Body of pancreas (tissue), 4 donors: Measurements from ENCODE around the gene FTCD.

Experiments
- POLR2A ChIP-seq, 3 donors: fragments of 450-650 bp; IDR thresholded peaks; one replicate each; pipeline ENCODE4 v1.6.1; 2016; ENCODE audit warnings: antibody characterized with exemption in 3 of 3, mild to moderate bottlenecking in 2 of 3
- TF ChIP-seq, protein P1 (sequence below), 7 experiments: fragments of 450-650 bp in 4 of 7; fragments of 200-600 bp in 3 of 7; sonication (generic) in 3 of 7; IDR thresholded peaks; one replicate each; pipeline ENCODE4 v1.5.1; 2016 to 2019; ENCODE audit warnings: antibody characterized with exemption in 7 of 7

DNA sequence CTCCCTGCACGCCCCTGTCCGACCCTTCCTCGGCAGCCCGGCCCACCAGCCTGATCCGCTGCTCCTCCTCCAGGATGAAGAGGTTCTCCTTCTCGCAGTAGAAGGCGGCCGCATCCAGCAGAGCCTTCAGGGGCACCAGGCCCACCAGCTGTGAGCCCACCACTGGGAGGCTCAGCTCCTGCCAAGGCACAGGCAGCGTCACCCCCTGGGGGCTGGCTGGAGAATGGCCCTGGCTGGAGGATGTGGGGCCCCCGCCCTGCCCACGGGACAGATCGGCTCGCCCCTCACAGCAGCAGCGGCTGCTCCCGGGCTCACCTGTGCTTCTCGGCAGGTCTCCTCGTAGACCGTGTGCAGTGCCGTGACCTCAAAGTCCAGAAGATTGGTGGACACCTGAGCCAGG lies 5.3 kb downstream of the FTCD start:
- TF ChIP-seq, protein P1, sequence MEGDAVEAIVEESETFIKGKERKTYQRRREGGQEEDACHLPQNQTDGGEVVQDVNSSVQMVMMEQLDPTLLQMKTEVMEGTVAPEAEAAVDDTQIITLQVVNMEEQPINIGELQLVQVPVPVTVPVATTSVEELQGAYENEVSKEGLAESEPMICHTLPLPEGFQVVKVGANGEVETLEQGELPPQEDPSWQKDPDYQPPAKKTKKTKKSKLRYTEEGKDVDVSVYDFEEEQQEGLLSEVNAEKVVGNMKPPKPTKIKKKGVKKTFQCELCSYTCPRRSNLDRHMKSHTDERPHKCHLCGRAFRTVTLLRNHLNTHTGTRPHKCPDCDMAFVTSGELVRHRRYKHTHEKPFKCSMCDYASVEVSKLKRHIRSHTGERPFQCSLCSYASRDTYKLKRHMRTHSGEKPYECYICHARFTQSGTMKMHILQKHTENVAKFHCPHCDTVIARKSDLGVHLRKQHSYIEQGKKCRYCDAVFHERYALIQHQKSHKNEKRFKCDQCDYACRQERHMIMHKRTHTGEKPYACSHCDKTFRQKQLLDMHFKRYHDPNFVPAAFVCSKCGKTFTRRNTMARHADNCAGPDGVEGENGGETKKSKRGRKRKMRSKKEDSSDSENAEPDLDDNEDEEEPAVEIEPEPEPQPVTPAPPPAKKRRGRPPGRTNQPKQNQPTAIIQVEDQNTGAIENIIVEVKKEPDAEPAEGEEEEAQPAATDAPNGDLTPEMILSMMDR (IDR thresholded peaks at IDR 0.05), result no peak
- TF ChIP-seq POLR2A (IDR thresholded peaks at IDR 0.05), result no peak
